Activated naive CD4-positive, alpha-beta T cell treated with Interleukin-2 at 50 U/mL for 16 hours (primary cell): ENCODE measurements around the gene WSCD1.

Source experiments
- DNase-seq: peaks from one replicate; pipeline ENCODE4 v3.0.0-alpha.2; 2020

Gene WSCD1

DNA sequence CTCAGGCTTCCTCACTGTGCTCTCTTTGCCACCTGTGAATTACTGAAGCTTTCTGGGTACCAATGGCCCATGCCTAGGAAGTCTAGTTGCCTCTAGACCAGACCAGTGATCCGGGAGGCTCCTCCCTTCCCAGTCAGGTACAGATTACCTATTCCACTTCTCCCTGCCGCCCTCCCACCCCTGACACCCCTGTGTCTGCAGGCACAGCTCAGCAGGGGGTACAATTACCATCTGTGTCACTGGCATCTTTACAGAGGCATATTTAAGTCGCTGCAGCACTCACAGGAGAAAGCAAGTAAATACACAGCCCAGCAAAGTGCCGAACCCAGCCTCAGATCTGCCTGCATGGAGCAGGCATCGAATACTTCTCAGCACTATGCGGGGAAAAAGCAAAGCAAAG is 5.3 kb upstream of the WSCD1 start:
- DNase-seq = no peak

DNA sequence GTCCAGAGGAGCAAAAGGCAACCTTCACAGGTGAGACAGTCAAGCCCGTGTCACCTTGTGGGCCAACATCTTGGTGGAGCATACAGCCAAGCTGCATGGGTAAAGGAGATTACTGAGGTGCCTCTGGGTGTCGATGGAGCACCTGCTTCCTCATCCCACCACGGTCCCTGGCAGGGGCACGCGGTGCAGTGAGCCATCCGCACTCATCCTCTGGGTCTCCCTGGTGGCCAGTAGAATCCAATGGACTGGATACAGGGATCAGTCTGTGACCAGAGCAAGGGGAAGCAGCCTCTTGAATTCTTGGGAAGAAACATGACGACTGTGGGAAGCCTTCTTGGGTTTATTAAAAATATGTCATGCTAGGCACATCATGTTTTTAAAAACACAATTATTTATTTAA is 4.8 kb upstream of the WSCD1 start:
- no peak for DNase-seq

DNA sequence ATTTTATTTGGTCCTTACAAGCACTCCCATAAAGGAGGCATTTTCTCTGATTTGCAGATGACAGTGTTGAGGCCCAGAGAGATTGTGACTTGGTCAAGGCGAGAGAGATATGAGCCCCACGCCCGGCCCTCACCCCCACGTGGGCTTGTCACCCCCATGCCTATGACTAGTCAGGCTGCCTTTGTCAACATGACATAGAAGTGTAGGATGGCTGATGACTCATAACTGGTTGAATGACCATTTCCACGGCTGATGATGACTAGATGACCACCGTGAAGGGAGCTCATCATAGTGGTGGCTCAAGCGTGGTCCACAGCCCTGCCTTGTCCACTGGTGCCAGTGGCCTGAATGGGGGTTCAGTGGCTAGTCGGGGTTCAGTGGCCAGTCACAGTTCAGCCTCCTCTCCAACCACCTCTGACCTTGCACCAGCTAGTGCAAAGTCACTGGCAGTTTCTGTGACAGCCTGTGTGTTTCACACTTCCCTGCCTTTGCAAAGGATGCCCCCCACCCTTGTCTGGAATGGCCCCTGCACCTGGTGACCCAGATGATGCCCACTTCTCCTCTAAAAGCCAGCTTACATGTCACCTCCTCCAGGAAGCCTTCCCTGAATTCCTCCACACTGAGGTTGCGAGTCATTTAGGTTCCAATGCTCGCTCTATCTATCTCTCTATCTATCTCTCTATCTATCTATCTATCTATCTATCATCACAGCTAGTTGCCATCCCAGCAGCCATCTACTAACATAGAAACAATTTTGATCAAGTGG is 3.8 kb upstream of the WSCD1 start:
- DNase-seq = no peak

DNA sequence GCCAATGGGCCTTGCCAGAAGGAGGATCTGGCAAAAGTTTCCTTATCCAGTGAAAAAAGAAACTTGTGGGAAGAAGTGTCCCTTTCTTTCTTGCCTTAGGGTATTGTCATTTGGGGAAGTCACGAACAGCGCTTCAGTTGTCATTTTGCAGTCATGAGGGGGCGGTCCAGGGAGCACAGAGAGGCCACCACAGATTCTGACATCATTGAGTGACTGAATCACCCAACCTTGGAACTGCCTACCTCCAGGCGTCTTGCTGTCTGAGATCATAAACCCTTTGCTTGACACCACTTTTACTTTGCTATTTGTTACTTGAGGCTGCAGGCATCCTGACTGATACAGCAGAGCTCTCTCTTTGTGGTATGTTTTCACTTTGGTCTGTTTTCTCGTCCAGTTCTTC is 3.1 kb upstream of the WSCD1 start:
- DNase-seq = no peak

DNA sequence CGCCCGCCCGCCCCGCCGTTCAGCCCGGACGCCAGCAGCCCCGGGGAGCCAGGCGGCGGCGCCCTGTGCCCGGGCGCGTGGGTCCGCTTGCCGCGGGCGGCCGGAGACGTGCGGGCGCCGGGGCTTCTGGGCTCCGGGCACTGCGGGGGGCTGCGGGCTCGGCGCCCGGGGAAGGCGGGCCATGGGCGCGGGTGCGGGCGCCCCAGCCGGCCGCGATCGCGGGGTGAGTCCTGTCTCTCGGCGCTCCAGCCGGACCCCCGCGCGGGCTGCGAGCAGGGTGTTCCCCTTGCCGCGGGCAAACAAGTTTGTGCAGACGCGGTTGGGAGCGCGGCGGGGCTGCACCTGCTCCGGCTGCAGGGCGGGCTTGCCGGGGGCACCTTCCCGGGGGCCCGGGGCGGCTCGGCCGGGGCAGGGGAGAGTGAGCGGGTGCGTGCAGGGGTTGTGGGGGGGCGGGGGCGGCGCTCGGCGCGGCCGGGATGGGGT is 292 bp downstream of the WSCD1 start:
- DNase-seq = no peak

DNA sequence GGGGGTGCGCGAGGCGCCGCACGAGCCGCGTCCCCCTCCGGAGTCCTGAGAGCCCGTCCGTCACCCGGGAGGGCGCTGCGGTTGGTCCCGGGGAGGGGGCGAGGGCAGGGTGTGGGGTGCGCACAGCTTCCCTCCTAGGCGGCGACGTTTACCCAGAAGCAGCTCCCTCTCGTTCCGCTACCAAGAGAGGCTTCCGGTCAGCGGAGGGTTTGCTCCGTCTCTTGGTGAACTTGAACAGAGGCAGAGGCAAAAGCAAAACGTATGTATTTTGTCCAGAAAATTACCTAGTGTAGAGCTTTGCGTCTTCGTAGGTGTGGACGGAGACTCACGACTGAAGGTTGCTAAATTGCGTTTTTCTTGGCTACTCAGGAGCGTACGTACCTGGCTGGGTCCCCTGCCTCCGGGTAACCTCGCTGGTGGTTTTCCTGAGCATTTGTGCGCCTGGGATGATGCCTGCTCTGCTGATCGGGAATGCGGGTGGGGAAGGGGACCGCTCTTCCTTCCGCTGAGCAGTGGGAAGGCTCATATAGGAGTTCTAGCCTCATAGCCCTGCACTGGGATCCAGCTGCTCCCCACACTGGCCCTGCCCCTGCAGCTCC is 833 bp downstream of the WSCD1 start:
- DNase-seq = no peak

DNA sequence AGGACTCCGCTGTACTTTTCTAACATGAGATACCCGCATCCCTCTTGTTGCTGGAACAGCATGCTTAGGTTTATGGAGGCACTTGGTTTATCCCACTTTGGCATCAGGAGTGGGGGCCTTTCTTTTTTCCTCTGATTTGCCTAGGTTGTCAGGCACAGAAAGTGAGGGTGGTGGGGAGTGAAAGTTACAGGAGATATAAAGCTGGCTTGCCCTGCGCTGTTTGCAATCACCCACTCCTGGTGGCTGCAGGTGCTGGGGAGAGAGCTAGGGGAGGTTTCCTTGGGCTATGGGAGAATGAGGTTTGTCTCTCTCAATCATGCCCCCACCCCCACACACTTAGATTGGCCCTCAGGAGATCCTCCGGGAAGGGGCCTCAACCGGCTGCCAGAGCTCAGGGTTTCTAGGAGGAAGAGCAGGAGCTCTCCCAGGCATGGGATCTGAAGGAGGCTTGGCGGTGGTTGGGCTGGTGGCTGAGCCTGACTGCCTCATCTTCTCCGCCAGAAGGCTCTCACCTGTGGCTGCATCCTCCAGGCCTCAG is 1.4 kb downstream of the WSCD1 start:
- DNase-seq = no peak

DNA sequence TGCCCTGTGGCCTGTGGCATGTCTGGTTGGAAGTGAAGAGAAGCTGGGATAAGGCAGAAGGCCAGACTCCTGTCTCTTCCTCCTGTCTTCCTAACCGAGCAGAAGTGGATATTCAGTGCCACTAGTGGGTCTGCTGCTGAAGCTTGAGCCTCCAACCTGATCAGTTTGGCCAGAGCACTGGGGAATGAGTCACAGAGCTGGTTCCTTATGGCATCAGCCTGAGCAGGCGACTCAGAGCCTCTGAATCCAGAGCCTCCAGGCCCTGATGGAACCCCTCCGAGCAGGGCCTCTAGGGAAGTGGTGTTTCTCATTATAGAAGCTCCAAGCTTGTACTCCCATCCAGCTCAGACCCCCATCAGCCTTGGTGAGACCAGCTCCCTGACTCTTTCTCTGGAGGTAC is 2.0 kb downstream of the WSCD1 start:
- DNase-seq = no peak

DNA sequence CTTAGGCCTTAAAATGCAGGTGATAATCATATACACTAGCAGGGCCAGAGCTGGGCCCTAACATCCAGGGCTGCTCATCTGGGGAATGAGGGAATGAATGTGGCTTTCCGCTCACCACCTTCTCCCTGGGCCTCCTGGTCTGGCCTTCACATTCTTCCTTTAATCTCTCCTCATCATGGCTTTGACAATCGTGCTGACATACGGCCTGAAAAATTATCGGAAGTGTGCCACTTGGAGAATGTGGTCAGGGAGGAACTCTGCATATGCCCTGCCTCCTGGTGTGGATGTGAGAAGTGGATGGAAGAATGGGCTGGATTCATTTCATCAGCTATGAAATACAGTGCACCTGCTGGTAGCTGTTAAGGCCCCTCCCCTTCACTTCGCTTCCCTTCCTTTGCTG is 2.4 kb downstream of the WSCD1 start:
- no peak for DNase-seq

DNA sequence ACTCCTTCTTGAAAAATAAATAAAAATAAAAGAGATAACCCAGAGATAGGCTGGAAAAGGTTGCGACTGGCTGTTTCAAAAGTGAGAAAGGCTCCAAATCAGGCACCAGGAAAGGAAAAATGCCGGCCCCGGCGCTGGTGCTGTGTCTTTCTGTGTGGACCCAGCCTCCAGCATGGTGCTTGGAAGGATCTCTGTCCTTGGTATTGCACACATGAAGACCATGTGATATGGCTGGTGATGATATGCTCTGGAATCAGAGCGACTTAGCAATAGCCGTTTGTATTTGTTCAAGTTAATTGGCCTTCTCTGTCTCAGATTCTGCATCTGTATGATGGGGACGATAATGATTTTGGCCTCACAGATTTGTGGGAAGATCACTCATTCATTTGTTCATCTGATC is 3.4 kb downstream of the WSCD1 start:
- DNase-seq = no peak

DNA sequence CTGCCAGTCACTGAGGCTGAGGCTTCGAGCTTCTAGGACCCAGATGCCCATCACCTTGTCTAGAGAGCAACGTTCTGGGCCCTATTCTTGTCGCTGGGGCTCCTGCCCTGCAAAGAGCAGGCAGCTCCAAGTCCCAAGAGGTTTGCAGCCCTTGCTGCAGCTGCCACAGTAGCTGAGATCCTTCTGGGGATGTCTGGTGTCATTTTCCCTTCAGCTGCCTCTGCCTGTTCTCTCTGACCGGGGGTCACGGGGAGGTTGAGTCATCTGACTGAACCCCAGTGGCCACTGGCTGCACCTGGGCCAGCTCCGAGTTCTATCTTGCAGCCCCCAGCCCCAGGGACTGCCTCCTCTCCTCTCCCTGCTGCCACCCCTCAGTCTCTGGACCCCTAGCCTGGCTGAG is 4.9 kb downstream of the WSCD1 start:
- no peak for DNase-seq

DNA sequence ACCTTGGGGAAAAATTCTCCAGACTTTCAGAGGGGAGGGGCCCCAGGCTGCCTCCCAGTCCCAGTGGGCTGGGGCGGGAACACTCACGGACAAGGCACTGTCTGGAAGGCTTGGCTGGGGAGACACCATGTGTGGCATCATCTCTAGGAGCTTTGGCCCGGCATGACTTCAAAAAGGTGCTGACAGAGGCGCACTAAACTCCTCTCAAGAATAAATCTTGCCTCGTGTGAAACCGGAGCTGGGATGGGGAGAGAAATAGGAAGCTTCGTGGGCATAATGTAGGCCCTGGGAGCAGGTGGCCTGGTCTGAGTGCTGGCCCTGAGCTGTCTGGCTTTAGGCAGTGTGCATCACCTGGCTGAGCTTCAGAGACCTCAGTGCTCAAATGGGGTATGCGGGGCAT is 5.7 kb downstream of the WSCD1 start:
- DNase-seq = no peak

DNA sequence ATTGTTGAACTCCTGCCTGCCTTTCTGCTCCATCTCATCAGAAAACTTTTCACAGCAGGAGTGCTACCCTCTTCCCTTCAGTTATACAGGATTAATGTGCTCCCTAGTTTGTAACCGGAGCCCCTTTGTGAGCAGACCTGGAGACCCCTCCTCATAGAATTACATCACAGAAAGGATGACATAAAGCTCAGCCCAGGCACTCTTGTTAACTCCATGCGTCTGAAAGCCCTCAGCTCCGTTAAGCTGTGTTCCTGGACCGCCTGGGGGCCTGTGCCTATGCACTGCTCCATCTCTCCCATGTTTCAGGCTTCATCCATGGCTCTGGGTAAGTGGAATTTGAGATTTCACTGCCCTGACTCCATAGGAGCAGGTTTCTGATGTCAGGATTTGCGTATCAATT is 7.6 kb downstream of the WSCD1 start:
- DNase-seq = no peak

DNA sequence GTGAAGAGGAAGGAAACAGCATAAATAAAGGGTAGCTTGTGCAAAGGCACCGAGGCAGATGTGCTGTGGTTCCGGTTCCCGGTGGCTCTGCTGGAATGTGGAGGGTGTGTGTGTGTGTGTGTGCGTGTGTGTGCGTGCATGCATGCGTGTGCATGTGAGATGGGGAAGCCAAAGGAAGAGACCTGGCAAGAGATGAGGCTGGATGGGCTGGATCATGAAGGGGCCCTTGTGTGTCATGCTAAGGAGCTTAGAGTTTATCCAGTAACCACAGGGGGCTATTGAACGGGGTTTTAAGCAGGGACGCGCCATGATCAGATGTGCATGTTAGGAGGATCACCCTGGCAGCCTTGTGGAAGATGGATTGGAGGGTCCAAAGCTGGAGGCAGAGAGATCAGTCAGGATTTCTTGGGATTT is 8.3 kb downstream of the WSCD1 start:
- no peak for DNase-seq

DNA sequence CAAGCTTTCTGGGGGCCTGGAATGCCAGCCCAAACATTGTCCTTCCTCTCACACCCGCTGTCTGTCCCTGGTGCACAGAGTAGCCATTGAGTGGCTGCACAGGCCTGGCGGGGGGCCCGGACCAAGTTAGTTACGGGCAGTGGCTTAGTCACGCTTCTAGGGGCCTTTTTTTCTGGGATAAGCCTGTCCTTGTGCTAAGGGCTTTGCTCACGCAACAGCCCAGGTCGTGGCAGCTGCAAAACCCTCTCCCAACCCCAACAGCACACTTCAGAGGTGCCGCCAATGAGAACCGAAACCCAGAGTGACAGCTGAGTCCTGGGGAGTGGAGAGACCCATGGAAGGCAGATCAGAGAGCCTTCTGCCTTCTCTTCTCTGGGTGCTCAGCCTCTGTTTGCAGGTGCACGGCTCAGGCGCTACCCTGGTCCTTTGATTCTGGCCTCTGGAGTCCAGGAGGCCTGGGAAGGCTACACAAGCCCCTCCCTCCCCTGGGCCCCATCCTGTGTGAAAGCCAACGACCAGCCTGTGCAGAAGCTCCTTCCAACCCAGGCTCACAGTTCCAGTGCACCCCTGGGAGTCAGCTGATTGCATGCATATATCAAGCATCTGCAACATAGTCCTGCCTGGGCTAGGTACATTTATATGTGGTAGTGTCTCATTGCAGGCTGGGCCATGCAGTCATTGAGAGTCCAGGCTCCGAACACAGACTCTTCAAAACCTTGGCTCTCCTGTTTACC is 9.1 kb downstream of the WSCD1 start:
- no peak for DNase-seq

DNA sequence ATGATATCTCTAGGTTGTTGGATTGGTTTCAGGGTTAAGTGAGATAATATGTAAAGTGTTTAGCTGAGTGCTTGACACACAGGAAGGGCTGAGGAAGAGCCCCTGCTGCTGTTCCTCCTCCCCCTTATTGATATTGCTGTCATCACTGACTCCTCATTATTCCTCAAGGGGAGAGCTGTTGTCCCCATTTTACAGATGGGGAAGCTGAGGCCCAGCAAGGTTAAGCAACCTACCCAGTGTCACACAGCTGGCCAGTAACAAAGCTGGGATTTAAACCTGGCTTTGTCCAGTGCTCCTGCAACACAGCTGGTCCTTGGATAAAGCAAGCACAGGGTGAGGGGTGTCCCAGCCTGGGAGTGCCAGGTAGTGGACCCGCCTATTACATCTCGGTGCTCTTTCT is 9.8 kb downstream of the WSCD1 start:
- no peak for DNase-seq

DNA sequence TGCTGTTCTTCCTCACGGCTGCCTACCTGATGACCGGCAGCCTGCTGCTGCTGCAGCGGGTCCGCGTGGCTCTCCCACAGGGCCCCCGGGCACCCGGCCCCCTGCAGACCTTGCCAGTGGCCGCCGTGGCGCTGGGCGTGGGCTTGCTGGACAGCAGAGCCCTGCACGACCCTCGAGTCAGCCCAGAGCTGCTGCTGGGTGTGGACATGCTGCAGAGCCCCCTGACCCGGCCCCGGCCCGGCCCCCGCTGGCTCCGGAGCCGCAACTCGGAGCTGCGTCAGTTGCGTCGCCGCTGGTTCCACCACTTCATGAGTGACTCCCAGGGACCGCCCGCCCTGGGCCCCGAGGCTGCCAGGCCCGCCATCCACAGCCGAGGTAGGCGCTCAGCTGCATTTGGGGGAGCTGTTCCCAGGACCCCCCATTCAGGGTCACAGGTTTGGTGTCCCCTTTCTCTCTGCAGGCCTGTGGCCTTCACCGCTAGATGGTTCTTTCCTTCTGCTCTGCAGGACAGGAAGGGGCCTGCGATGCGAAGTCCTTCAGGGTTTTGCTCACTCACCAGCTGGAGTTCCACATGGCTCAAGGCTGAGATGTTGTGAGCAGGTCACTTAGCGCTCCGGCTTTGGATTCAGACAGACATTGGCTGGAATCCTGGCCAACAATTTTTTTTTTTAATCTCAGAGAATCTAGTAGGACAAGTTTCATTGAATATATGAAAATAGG is 10.7 kb downstream of the WSCD1 start:
- no peak for DNase-seq

DNA sequence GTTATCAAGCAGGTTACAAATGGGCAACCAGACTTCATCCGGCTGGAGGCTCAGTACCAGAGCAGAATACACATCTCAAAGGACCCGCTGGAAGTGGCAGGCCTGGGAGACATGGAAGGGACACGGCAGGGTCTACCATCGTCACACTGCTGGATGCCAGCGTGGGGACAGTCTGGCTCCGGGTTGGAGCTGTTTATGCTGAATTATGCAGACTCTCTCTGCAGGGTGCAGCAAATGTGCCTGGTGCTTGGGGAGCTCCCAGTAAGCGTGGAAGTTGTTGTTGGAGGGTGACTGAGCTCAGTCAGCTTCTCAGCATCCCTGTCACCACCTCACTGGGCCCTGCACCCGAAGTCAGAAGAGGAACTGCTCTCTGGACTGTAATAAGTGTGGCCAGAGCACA is 12.2 kb downstream of the WSCD1 start:
- DNase-seq = no peak

DNA sequence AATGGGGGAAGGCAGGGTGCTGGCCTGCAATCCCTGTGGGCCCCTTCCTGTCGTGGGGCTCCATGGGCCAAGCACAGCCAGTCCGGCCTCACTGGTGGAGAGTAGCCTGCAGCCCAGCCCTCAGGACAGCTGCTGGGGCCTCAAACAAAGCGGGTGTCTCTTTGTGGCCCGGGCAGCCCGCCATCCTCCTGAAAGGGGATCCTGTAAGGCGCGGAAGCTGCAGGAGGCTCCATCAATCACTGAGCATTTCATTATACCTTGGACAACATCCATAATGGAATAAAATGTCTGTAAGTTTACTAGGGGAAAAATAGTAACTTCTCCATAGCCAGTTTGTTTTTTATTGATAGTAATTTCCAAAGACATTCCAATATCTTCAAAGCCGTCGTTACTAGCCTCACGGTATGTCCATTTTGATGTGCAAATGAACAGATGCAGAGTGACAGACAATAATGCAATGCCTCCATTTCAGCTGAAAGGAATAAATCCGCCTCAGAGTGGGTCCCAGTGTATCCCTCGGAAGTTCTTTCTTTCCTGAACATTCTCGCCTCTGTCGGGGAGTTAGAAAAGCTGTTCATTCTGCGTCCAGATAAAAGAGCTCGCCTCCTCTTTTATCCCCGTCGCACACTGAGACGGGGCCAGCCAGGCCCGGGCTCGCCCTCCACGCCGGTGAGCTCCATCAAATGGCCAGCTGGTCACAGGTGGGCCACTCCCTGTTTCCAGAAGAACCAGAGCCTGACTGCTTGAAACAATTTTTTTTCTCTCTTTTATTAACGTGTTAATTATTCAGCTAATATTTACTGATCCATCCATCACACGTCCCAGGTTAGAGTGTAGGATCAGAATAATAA is 14.4 kb downstream of the WSCD1 start:
- no peak for DNase-seq

DNA sequence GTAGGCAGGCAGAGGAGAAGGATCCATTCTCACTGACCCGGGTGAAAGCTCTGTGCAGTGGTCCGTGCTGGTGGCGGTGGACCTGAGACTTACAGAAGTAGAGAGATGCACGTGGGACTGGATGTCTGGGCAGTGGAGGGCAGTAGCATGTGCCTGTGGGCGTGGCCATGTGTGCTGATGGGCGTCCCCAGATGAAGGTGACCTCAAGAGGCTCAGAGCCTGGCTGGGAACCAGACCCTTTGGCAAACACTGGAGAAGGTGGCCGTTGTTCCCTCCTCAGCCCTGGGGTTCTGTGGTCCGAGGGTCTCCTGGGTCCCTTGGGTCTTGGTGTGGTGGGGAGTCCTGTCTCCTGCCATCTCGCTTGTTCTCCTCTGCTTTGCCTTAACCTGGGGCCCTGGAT is 15.6 kb downstream of the WSCD1 start:
- no peak for DNase-seq

DNA sequence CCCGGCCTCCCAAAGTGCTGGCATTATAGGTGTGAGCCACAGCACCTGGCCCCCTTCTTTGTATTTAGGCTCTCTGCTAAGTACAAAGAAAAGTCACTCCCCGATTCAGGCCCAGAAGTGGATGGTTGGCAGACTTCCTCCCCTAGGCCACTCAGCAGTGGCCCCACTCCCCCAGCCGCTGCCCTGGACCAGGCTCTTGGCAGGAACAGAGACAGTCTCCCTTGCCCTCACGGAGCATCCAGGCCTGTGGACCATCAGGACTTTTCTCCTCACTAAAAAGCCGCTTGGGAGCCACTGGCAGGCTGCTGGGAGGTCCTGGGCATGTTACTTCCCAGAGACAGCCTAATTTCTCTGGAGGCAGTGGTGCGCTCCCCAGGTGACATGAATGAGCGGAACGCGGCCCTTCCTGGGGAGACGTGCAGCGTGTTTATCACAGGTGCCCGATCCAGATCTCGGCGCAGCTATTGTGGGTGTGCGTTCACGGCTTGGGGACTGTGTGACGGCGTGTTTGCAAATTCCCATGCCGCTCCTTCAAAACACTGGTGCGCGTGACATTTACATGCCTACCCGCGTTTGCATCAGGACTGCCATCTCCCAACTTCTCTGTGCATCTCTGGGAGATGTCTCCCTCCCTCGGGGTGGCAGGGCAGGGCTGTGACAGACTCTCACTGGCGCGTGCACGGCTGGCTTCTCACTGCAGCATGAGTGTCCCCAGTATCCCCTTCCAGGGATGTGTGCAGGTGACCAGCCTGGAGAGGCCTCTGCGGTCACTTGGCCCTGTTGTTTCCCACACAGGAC is 16.6 kb downstream of the WSCD1 start:
- no peak for DNase-seq
